HepG2 (cell line): ENCODE results near the gene ZKSCAN1. TPM values are rescaled to one million over a fixed set of nuclear protein-coding genes. Genes with fewer than 3 reads are reported as not detected.

Source experiments
- FOXJ3 ChIP-seq: sonication (generic); formaldehyde crosslinking; IDR thresholded peaks from 2 replicates; pipeline ENCODE4 v1.4.0; 2020; ENCODE audit warnings: missing genetic modification reagents, mild to moderate bottlenecking, borderline replicate concordance
- GABPB1 ChIP-seq: IDR thresholded peaks from 2 replicates; pipeline ENCODE4 v1.6.1; 2016; ENCODE audit warnings: mild to moderate bottlenecking, missing genetic modification reagents, moderate library complexity, missing compliant biosample characterization
- HES4 ChIP-seq: sonication (generic); formaldehyde crosslinking; IDR thresholded peaks from 2 replicates; pipeline ENCODE4 v1.9.0; 2021; ENCODE audit warnings: mild to moderate bottlenecking, missing genetic modification reagents, borderline replicate concordance
- HOXA9 ChIP-seq: sonication (generic); formaldehyde crosslinking; IDR thresholded peaks from 2 replicates; pipeline ENCODE4 v1.8.1; 2022; ENCODE audit warnings: missing genetic modification reagents, mild to moderate bottlenecking, moderate library complexity, borderline replicate concordance
- KLF11 ChIP-seq: IDR thresholded peaks from 2 replicates; pipeline ENCODE4 v1.6.1; 2016; ENCODE audit warnings: missing compliant biosample characterization
- MAFK ChIP-seq, 2 experiments: IDR thresholded peaks in 1 of 2; conservative IDR thresholded peaks in 1 of 2; 2 replicates each; pipeline ENCODE4 v1.6.1; 2011; ENCODE audit warnings: improper control_type of control experiment in 2 of 2, low read length in 2 of 2
- NFATC3 ChIP-seq: sonication (generic); formaldehyde crosslinking; IDR thresholded peaks from 2 replicates; pipeline ENCODE4 v1.5.1; 2020; ENCODE audit warnings: mild to moderate bottlenecking, missing genetic modification reagents
- POLR2AphosphoS2 ChIP-seq: IDR thresholded peaks from 2 replicates; pipeline ENCODE4 v1.6.1; 2011; ENCODE audit warnings: low read depth, low read length, improper control_type of control experiment
- SRSF1 ChIP-seq: fragments of 200-400 bp; formaldehyde crosslinking; optimal IDR thresholded peaks from 2 replicates; pipeline ENCODE3; 2017; ENCODE audit warnings: mild to moderate bottlenecking, low read depth, low read length, moderate library complexity
- TCF12 ChIP-seq, 2 experiments: fragments of 450-650 bp in 1 of 2; sonication (generic) in 1 of 2; formaldehyde crosslinking in 1 of 2; IDR thresholded peaks; 2 replicates each; pipeline versions ENCODE4 v1.6.1 to v1.8.0; 2017 to 2022; ENCODE audit warnings: antibody characterized with exemption in 1 of 2, mild to moderate bottlenecking in 1 of 2, missing genetic modification reagents in 1 of 2, moderate library complexity in 1 of 2
- TP53 ChIP-seq: sonication (generic); formaldehyde crosslinking; conservative IDR thresholded peaks from 2 replicates; pipeline ENCODE4 v1.4.0; 2020; ENCODE audit warnings: missing genetic modification reagents
- ZBTB3 ChIP-seq: sonication (generic); formaldehyde crosslinking; IDR thresholded peaks from 2 replicates; pipeline ENCODE4 v1.4.0; 2020; ENCODE audit warnings: low read depth, mild to moderate bottlenecking, moderate library complexity, missing genetic modification reagents, borderline replicate concordance
- ZNF713 ChIP-seq: sonication (generic); formaldehyde crosslinking; IDR thresholded peaks from 2 replicates; pipeline ENCODE4 v1.4.0; 2020; ENCODE audit warnings: mild to moderate bottlenecking, missing genetic modification reagents
- ZNF781 ChIP-seq: sonication (generic); formaldehyde crosslinking; IDR thresholded peaks from 2 replicates; pipeline ENCODE4 v1.5.1; 2020; ENCODE audit warnings: borderline replicate concordance, mild to moderate bottlenecking, missing genetic modification reagents; ENCODE audit errors: not compliant biosample characterization
- ZSCAN25 ChIP-seq: sonication (generic); formaldehyde crosslinking; IDR thresholded peaks from 2 replicates; pipeline ENCODE4 v1.8.0; 2022; ENCODE audit warnings: mild to moderate bottlenecking, missing genetic modification reagents
- polyA plus RNA-seq, 8 experiments: library from polyadenylated mRNA; depleted of rRNA in 3 of 8; stranded (reverse) in 7 of 8; unstranded in 1 of 8; fragments of >200 nt; fragmentation: Illumina TruSeq in 4 of 8; extraction: Trizol in 4 of 8; gene quantifications; 2 replicates each; pipeline versions ENCODE4 v1.2.1 to v1.2.3, GENCODE V29; 2011 to 2016; ENCODE audit warnings: low read depth in 4 of 8, missing spikeins in 1 of 8, mixed read lengths in 1 of 8; ENCODE audit not compliant: insufficient read depth in 1 of 8
- total RNA-seq, 5 experiments: library from RNA; depleted of rRNA; stranded (reverse); fragments of >200 nt; fragmentation: Illumina TruSeq; extraction: Trizol; gene quantifications; 2 replicates each; pipeline ENCODE4 v1.2.3, GENCODE V29; 2016; ENCODE audit warnings: low read depth in 1 of 5
- TF ChIP-seq, protein P1 (sequence below): sonication (generic); formaldehyde crosslinking; conservative IDR thresholded peaks from 2 replicates; pipeline ENCODE4 v1.5.0; 2020; ENCODE audit warnings: missing genetic modification reagents
- TF ChIP-seq, protein P2 (sequence below): sonication (generic); formaldehyde crosslinking; IDR thresholded peaks from 2 replicates; pipeline ENCODE4 v1.8.1; 2023; ENCODE audit warnings: mild to moderate bottlenecking, missing genetic modification reagents, borderline replicate concordance
- TF ChIP-seq, protein P3 (sequence below): sonication (generic); formaldehyde crosslinking; IDR thresholded peaks from 2 replicates; pipeline ENCODE4 v1.4.0; 2020; ENCODE audit warnings: missing genetic modification reagents
- TF ChIP-seq, protein P4 (sequence below): sonication (generic); formaldehyde crosslinking; IDR thresholded peaks from 2 replicates; pipeline ENCODE4 v1.4.0; 2020; ENCODE audit warnings: mild to moderate bottlenecking, missing genetic modification reagents
- TF ChIP-seq, protein P5 (sequence below): sonication (generic); formaldehyde crosslinking; IDR thresholded peaks from 2 replicates; pipeline ENCODE4 v1.5.0; 2020; ENCODE audit warnings: missing genetic modification reagents
- TF ChIP-seq, protein P6 (sequence below): sonication (generic); formaldehyde crosslinking; IDR thresholded peaks from 2 replicates; pipeline ENCODE4 v1.4.0; 2020; ENCODE audit warnings: missing genetic modification reagents, borderline replicate concordance
- TF ChIP-seq, protein P7 (sequence below): sonication (generic); formaldehyde crosslinking; IDR thresholded peaks from 2 replicates; pipeline ENCODE4 v1.5.1; 2020; ENCODE audit warnings: mild to moderate bottlenecking, missing genetic modification reagents, moderate library complexity

Gene ZKSCAN1
- total and polyA plus RNA-seq, 2 of the 13 experiments (the other 11 are each of a cell fraction or from before 2014, with no cell fraction given) = 46.4 to 60.6 TPM

DNA sequence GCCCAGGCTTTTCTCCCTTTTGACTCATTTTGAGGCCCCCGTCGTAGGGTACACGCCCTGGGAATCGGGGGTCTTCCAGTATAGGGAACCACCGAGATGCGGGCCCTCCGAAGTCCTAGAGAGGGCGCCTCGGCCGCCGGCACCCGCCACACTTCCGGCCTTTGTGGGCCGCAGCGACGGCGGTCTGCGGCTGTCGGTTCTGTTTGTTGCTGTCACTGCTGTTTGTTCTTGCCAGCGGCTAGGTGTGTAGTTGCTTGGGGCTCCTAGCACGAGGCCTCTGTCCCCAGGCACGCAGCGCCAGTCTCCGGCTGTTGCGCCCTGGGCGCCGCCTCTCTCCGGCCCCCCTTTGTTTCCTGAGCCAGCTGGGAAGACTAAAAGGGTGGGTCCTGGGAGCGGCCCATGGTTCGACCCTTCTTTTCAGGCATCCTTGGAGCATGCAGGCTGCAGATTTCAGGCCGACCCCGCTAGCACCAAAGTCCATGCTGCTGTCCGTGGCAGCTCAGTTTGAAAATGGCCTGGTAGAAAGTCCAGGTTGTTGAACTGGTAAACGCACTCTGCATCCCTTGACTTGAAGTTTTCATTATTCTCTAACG, 17.8 kb upstream of the ZKSCAN1 start (continued):
- TF ChIP-seq, protein P1, sequence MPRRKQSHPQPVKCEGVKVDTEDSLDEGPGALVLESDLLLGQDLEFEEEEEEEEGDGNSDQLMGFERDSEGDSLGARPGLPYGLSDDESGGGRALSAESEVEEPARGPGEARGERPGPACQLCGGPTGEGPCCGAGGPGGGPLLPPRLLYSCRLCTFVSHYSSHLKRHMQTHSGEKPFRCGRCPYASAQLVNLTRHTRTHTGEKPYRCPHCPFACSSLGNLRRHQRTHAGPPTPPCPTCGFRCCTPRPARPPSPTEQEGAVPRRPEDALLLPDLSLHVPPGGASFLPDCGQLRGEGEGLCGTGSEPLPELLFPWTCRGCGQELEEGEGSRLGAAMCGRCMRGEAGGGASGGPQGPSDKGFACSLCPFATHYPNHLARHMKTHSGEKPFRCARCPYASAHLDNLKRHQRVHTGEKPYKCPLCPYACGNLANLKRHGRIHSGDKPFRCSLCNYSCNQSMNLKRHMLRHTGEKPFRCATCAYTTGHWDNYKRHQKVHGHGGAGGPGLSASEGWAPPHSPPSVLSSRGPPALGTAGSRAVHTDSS (CRISPR knock-in tag) = no peak
- TF ChIP-seq, protein P2, sequence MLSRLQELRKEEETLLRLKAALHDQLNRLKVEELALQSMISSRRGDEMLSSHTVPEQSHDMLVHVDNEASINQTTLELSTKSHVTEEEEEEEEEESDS (CRISPR knock-in tag) = no peak
- no peak for TF ChIP-seq POLR2AphosphoS2
- no peak for TF ChIP-seq MAFK (conservative IDR thresholded peaks at IDR 0.05 in 1 of 2, IDR thresholded peaks at IDR 0.05 in 1 of 2; ENCODE audit: low read length in 2 of 2)
- TF ChIP-seq, protein P3, sequence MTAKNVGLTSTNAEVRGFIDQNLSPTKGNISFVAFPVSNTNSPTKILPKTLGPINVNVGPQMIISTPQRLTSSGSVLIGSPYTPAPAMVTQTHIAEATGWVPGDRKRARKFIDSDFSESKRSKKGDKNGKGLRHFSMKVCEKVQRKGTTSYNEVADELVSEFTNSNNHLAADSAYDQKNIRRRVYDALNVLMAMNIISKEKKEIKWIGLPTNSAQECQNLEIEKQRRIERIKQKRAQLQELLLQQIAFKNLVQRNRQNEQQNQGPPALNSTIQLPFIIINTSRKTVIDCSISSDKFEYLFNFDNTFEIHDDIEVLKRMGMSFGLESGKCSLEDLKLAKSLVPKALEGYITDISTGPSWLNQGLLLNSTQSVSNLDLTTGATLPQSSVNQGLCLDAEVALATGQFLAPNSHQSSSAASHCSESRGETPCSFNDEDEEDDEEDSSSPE (CRISPR knock-in tag) = peak; percentile 77
- TF ChIP-seq NFATC3 (CRISPR knock-in tag) = 0 out of 2 replicates have a peak, but pooled peaks have one; percentile 13
- no peak for TF ChIP-seq KLF11 (CRISPR knock-in tag)
- no peak for TF ChIP-seq ZBTB3 (CRISPR knock-in tag)
- peak; percentile 70; the same call in 1 of the 2 replicates for TF ChIP-seq TP53 (CRISPR knock-in tag)
- TF ChIP-seq ZNF781 (CRISPR knock-in tag) = no peak
- TF ChIP-seq, protein P4, sequence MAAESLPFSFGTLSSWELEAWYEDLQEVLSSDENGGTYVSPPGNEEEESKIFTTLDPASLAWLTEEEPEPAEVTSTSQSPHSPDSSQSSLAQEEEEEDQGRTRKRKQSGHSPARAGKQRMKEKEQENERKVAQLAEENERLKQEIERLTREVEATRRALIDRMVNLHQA = no peak
- TF ChIP-seq, protein P5, sequence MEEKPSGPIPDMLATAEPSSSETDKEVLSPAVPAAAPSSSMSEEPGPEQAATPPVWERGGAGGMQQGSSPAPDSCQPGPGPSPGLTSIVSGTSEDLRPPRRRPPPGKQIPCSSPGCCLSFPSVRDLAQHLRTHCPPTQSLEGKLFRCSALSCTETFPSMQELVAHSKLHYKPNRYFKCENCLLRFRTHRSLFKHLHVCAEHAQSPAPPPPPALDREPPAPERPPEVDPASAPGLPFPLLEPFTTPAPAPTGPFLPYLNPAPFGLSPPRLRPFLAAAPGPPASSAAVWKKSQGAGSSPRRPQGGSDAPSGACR (CRISPR knock-in tag) = no peak
- TF ChIP-seq ZNF713 (CRISPR knock-in tag) = no peak
- TF ChIP-seq ZSCAN25 (CRISPR knock-in tag) = 0 out of 2 replicates have a peak, but pooled peaks have one; percentile 51
- TF ChIP-seq TCF12 (IDR thresholded peaks at IDR 0.05) = no peak
- 0 out of 2 replicates have a peak, but pooled peaks have one; percentile 42 for TF ChIP-seq TCF12 (CRISPR knock-in tag; IDR thresholded peaks at IDR 0.05)
- TF ChIP-seq, protein P6, sequence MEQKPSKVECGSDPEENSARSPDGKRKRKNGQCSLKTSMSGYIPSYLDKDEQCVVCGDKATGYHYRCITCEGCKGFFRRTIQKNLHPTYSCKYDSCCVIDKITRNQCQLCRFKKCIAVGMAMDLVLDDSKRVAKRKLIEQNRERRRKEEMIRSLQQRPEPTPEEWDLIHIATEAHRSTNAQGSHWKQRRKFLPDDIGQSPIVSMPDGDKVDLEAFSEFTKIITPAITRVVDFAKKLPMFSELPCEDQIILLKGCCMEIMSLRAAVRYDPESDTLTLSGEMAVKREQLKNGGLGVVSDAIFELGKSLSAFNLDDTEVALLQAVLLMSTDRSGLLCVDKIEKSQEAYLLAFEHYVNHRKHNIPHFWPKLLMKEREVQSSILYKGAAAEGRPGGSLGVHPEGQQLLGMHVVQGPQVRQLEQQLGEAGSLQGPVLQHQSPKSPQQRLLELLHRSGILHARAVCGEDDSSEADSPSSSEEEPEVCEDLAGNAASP (CRISPR knock-in tag) = peak; percentile 64
- TF ChIP-seq HOXA9 = no peak
- TF ChIP-seq, protein P7, sequence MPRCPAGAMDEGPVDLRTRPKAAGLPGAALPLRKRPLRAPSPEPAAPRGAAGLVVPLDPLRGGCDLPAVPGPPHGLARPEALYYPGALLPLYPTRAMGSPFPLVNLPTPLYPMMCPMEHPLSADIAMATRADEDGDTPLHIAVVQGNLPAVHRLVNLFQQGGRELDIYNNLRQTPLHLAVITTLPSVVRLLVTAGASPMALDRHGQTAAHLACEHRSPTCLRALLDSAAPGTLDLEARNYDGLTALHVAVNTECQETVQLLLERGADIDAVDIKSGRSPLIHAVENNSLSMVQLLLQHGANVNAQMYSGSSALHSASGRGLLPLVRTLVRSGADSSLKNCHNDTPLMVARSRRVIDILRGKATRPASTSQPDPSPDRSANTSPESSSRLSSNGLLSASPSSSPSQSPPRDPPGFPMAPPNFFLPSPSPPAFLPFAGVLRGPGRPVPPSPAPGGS (CRISPR knock-in tag) = peak; percentile 73; the same call in 1 of the 2 replicates
- TF ChIP-seq HES4 = peak; percentile 34; the same call in 1 of the 2 replicates
- no peak for TF ChIP-seq SRSF1
- peak; percentile 97 for TF ChIP-seq GABPB1
- TF ChIP-seq FOXJ3 (CRISPR knock-in tag) = peak; percentile 90
